Kidney (tissue), 14 donors: ENCODE measurements around the gene REEP3. TPM values are rescaled to one million over a fixed set of nuclear protein-coding genes. Genes with fewer than 3 reads are reported as not detected.

Experiments used
- DNase-seq, 5 donors: peaks; one replicate each; pipeline ENCODE4 v3.0.0-alpha.2; 2013 to 2020
- FAIRE-seq: peaks from 2 replicates; lab custom pipeline; 2012; peaks lifted over from hg19 to GRCh38; lab: Jason Lieb, UNC
- H3K27ac ChIP-seq, 2 donors: one replicate each; pipeline ENCODE4 v1.7.0; 2013; ENCODE audit warnings: low read depth in 2 of 2, low read length in 2 of 2, inconsistent platforms in 1 of 2
- H3K27me3 ChIP-seq: one replicate; pipeline ENCODE4 v1.7.1; 2013; ENCODE audit warnings: low read length, inconsistent platforms; ENCODE audit not compliant: control insufficient read depth, insufficient read depth
- H3K36me3 ChIP-seq, 3 donors: one replicate each; pipeline versions ENCODE4 v1.7.0 to v1.7.1; 2013; ENCODE audit warnings: low read length in 3 of 3, control low read depth in 1 of 3, inconsistent platforms in 1 of 3; ENCODE audit not compliant: insufficient read depth in 3 of 3, control insufficient read depth in 2 of 3
- H3K4me1 ChIP-seq, 3 donors: one replicate each; pipeline versions ENCODE4 v1.7.0 to v1.7.1; 2013; ENCODE audit warnings: low read length in 3 of 3, inconsistent platforms in 1 of 3, low read depth in 1 of 3; ENCODE audit not compliant: control insufficient read depth in 2 of 3, insufficient read depth in 2 of 3
- H3K4me3 ChIP-seq, 3 donors: one replicate each; pipeline versions ENCODE4 v1.7.0 to v1.8.1; 2013; ENCODE audit warnings: low read length in 3 of 3, control low read depth in 1 of 3, inconsistent platforms in 1 of 3
- H3K9ac ChIP-seq, 3 donors: one replicate each; pipeline versions ENCODE4 v1.7.0 to v1.7.1; 2013; ENCODE audit warnings: low read length in 3 of 3, control low read depth in 1 of 3, inconsistent platforms in 1 of 3
- H3K9me3 ChIP-seq, 3 donors: one replicate each; pipeline versions ENCODE4 v1.7.0 to v1.7.1; 2013; ENCODE audit warnings: low read length in 3 of 3, control low read depth in 1 of 3, inconsistent platforms in 1 of 3; ENCODE audit not compliant: control insufficient read depth in 2 of 3, insufficient read depth in 1 of 3
- CTCF ChIP-seq: IDR thresholded peaks from 3 replicates; pipeline ENCODE4 v1.5.1; 2012; ENCODE audit warnings: mild to moderate bottlenecking, moderate library complexity, borderline replicate concordance; ENCODE audit not compliant: insufficient read depth; ENCODE audit errors: extremely low read depth
- intact Hi-C: fragments of 100-400 bp; cut with DNase I; formaldehyde crosslinking; loops from one replicate; pipeline ENCODE4 v1.11.1; 2022
- polyA plus RNA-seq: library from polyadenylated mRNA; stranded (reverse); fragments of 350-450 nt; fragmentation: Illumina TruSeq; extraction: RNeasy Lipid Tissue Mini Kit (QIAGEN cat#74804); gene quantifications from one replicate; pipeline ENCODE4 v1.2.3, GENCODE V29; 2014; ENCODE audit warnings: low read depth, low replicate concordance; ENCODE audit not compliant: insufficient read depth
- total RNA-seq: library from RNA; stranded (reverse); fragmentation: NEBNext Ultra II Directional; extraction: Animal tissue kit (Norgen Biotek cat#: 25700); gene quantifications from one replicate; pipeline ENCODE4 v1.2.1, GENCODE V29; 2021
- donor health status: control.
- donor health status: control.
- donor health status: control.
- donor health status: control.
- donor health status: control.
- donor health status: DM: yes; HTN: yes; CAD: no.
- donor health status: Normal renal cell carcinoma (clear cell type).

REEP3 gene
- total and polyA plus RNA-seq, 2 donors from 2014 or later: 12.7 to 34.6 TPM

- Histone ChIP-seq H3K36me3 (no peaks in the 10 kb centered on the region), H3K27ac (no peak overlapping the region), H3K4me3 (no peak overlapping the region), H3K4me1 (peaks cover 2 to 21% (median 14%) of the 10 kb centered on the region in 3 donors), H3K9me3 (no peaks in the 10 kb centered on the region), H3K9ac (no peak overlapping the region), H3K27me3 (no peaks in the 10 kb centered on the region)
- DNase-seq (no peak), FAIRE-seq (no peak)
- no peak for TF ChIP-seq CTCF
- intact Hi-C loops: no loop called here
Observed at GRCh38 chr10:63667596-63668480, 146.6 kb downstream of the REEP3 start.

DNA sequence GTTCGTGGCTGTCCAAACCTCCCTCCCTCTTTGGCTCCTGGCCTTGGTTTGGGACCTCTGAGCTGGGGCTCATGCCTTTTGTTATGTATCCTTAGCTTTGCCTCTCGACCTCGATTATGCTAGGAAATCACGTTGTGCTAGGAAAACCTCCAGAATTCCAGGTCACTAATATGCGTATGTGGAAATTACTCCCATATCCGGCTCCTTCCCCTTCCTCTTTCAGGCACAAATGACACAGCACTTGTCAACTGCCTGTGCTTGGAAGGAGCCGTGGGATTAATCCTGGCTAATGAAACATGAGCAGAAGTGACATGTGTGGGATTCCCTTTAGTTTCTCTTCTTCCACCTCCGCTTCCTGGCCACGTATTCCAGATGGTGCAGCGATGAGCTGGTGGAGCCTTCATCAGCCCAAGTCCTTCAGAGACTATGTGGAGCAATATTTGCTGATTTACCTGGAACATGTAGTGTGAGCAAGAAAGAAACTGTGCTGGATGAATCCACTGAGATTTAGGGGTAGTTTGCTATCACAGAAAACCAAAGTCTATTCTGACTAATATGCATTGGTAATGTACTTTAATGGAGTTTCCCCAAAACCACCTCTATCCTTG lies 149.2 kb downstream of the REEP3 start:
- peaks cover 2 to 21% (median 14%) of the 10 kb centered on the region in 3 donors for H3K4me1 ChIP-seq
- TF ChIP-seq CTCF: no peak
- DNase-seq (peak in 3 of 5 donors; percentile 19 to 62 (median 37)), FAIRE-seq (no peak)
- no peaks in the 10 kb centered on the region for H3K36me3 ChIP-seq
- H3K27ac ChIP-seq: peak overlapping the region; percentile 30 to 72
- H3K27me3 ChIP-seq: no peaks in the 10 kb centered on the region
- no peak overlapping the region for H3K4me3 ChIP-seq
- intact Hi-C loops: no loop called here
- H3K9ac ChIP-seq: no peak overlapping the region
- H3K9me3 ChIP-seq: no peaks in the 10 kb centered on the region

DNA sequence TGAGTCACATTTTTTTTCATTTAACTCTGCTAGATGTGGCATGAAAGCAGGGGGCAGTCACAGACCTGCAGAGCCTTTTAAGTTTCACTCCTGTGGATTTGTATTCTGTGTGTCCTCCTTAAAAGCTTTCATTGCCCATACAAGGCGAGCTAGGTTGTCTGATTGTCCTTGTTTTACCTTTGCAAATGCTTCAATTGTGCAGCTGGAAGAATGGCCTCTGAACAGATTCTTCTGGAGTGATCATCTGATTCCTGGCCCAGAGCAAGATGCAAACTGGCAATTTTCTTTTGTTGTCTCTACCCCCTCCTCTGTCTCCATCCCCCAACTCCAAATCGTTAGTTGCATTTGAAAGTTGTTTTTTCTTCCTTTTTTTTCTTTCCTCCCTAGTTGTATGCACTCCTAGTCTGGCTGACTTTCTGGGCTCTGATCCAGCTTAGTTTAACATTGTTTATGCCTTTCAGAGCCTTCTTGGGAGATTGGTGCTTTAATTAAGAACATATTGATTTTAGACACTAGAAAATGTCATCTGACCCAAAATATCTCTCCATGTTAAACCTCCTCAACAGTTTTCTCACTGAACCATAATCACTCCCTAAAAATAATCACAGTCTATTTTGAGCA lies 150.2 kb downstream of the REEP3 start:
- intact Hi-C loops: no loop called here
- Histone ChIP-seq H3K9me3 (no peaks in the 10 kb centered on the region), H3K27ac (peak overlapping the region; percentile 52 to 68), H3K27me3 (no peaks in the 10 kb centered on the region), H3K4me3 (no peak overlapping the region), H3K36me3 (no peaks in the 10 kb centered on the region), H3K9ac (no peak overlapping the region), H3K4me1 (peaks cover 2 to 21% (median 14%) of the 10 kb centered on the region in 3 donors)
- FAIRE-seq: no peak
- peak in 2 of 5 donors; percentile 58 to 86 for DNase-seq
- peak; percentile 10 for TF ChIP-seq CTCF
